NCI-H1694 (cell line): ENCODE results near the gene NSUN5.
"Not testable (repeated sequence)": the region's sequence is repeated elsewhere in the genome, so short reads cannot be mapped to it uniquely, and the experiment has no call there.

Experiments used
- DNase-seq: peaks from one replicate; lab custom pipeline; 2025; lab: John Stamatoyannopoulos, UW

Gene NSUN5

GRCh38 chr7:73325424-73325823 lies 16.8 kb upstream of the NSUN5 start:
- not testable (repeated sequence) for DNase-seq

- DNase-seq: peak; percentile 51
These were observed 15.6 kb upstream of the NSUN5 start for GRCh38 chr7:73324081-73324845.

GRCh38 chr7:73323434-73324080 lies 14.9 kb upstream of the NSUN5 start:
- DNase-seq: not testable (repeated sequence)

GRCh38 chr7:73320009-73320408 lies 11.4 kb upstream of the NSUN5 start:
- not testable (repeated sequence) for DNase-seq

DNA sequence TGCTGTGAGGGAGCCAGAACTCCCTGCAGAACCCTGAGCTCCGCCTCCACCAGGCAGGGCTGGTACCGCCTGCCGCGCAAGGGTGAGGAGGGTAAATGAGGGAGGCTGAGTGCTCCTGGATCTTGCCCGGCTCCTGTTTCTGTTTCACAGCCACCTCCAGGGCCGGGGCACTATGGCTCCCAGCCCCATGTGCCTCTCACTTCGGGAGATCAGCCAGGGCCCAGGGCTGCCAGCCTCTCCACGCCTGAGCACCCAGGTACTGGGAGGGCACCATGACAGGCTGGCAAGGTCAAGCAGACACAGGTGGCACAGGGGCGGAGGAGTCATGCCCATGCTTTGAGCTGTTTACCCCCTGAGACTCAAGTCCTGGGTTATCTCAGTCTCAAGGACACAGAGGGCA lies 10.9 kb upstream of the NSUN5 start:
- not testable (repeated sequence) for DNase-seq

DNA sequence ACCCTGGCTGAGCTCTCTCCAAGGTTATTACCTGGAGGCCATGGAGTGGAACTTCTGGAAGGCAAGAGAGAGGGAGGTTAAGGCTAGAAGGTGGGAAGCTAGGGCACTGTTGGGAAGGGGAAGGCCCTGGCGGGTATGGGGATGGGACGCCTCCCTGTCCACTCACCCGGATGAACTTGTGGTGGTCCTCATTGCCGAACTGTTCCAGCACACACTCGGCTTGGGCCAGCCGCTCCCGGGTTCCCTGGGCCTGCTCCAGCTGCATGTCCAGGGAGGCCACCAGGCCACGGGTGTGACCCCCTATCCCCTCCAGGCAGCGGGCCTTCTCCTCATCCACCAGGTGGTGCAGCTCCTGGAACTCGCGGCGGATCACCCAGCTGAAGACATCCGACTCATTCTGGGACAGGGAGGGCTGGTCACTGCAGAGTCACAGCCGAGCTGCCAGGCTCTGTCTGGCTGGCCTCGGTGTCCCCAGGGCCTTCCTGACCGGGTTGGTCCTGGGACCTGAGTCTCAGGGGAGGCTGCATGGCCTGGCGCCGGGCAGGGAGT lies 10.1 kb upstream of the NSUN5 start:
- DNase-seq: not testable (repeated sequence)

DNA sequence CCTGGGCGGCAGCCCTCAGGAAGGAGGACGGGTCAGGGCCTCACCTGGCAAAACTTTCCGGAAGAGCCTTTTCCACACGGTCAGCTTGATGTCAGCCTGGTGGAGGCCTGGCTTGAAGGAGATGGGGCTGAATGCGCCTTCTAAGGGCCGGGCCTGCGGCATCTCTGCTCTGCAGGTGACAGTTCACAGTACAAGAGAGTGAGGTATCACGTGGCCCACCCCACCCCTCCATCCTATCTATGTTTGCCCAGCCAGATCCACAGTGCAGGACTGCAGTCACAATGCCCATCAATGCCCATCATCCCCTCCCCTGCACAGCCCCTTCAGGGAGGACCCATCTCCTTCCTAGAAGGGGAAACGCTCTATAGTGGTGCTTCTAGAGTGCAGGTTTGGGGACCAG lies 7.9 kb upstream of the NSUN5 start:
- no peak for DNase-seq

- no peak for DNase-seq
These were observed 5.6 kb upstream of the NSUN5 start for GRCh38 chr7:73314271-73314670.

DNA sequence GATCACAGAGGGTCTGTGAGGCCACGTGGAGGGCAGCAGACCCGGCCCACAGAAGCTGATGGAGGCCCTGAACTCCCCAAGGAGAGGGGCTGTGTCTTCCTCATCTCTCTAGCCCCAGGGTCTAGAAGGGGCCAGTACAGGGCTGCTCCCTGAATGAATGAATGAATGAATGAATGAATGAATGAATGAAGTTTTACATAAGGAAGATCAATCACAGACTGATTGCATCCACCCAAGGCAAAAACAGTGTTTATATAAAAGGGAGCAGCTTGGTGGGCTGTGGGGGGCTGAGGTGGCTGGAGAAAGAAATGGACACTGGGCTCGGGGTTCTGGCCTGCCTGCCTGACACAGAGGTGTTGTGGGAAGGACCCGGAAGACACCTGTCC lies 4.9 kb upstream of the NSUN5 start:
- no peak for DNase-seq

GRCh38 chr7:73312831-73313520 lies 4.3 kb upstream of the NSUN5 start:
- DNase-seq: no peak

DNA sequence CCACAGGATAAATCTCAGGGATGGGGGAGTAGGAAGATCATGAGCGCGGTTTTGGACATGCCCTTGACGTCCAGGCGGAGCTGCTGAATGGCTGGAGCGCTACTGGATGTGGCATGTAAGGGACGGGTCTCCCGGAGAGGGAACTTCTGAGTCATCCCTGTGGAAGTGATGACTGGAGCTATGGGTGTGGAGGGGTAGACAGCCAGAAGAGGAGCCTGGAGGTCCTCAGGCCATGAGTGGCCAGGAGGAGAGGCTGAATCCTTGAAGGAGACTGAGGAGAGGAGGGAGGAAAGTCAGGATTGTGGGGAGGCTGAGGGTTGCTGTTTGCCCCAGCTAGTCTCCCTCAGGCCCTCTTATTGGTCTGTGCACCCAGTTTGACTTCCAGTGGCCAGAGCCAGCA lies 2.8 kb upstream of the NSUN5 start:
- DNase-seq: not testable (repeated sequence)

DNA sequence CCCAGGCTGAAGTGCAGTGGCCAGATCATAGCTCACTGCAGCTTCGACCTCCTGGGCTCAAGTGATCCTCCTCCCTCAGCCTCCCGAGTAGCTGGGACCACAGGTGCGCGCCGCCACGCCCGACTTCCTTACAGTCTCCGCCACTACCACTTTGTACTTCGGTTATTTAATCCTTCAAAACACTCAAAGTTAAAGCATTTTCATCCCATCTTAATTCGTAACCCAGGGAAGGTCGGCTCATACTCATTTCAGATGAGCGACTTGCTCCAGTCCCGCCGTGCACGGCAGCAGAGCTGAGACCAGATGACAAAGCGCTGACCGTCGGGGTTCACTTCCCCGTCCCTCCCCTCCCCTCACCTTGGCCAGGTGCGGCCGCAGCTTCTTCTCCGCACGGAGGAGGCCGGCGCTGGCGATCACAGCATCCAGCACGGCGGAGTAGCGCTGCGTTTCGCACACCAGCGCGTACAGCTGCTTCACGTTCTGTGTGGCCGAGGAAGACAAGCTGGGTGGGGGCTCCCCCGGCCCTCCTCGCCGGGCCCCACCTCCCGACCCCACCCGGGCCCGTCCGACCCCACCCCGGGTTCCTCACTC lies 457 bp downstream of the NSUN5 start:
- DNase-seq: no peak

- DNase-seq: no peak
These were observed 1.2 kb downstream of the NSUN5 start for GRCh38 chr7:73307436-73307835.

DNA sequence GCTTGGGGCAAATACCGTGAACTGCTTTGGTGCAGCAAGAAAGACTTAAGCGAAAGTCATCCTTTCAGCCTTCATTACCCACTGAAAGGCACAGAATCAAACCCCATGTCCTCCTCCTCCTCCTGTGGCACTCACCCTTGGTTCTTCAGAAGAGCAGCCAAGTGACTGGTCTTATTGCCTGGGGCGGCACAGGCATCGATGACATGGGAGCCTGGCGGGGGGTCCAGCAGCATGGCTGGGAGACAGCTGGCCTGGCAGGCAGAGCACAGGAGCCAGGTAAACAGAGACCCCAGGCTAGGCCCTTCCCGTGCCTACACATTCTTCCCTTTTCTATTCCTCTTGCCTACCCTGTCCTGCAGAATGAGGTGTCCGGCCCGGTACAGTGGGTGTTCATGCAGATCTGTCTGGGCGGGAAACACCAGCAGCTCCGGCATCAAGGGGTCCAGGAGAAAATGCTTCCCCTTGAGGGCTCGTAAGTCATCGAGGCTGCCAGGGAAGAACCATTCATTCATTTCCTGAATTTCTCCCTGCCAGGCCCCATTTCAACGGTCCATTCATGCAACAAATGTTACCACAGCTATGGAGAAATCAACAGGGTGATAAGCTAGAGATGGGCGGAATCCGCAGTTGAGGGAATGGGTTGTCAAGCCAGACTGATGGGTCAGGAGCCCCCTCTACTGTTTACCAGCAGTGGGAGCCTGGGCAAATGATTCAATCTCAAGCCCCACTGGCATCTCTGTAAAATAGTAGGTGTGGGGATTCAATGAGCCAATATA lies 3.8 kb downstream of the NSUN5 start:
- DNase-seq: not testable (repeated sequence)

DNA sequence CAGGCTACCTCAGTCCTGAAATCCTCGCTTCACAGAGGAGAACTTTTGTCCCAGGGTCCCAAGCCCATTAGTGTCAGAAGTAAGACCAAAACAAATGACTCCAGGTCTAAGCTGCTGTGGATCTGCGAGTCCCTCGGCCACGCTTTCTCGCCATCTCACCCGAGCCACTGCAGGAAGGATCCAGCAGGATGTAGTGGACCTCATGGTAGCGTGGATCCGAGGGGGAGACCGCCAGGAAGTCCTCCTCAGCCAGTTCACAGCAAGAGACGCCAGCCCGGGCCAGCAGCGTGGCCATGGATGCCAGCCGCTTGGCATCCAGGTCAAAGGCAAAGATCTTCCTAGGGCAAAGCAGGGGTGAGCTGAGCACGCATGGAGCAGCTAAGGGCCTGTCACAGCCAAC lies 4.6 kb downstream of the NSUN5 start:
- DNase-seq: no peak

GRCh38 chr7:73303546-73303945 lies 5.1 kb downstream of the NSUN5 start:
- DNase-seq: no peak

DNA sequence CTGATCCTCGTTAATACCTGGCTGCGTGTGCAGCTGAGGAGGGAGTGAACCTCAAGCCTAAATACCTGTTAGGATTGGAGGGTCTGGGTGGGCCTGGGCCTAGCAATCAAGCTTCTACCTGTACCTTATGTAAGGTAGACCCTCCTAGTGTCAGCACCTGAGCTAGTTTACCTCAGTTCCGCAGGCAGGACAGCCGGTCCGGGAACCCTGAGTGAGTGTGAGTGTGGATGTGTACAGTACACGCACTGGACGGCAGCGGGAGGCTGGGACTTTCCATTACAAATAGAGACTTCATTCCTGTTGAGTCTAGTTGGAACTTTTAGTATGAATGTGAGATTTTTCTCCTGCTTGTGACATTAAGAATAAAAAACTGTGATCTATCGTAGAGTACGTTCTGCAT lies 5.8 kb downstream of the NSUN5 start:
- DNase-seq: not testable (repeated sequence)

DNA sequence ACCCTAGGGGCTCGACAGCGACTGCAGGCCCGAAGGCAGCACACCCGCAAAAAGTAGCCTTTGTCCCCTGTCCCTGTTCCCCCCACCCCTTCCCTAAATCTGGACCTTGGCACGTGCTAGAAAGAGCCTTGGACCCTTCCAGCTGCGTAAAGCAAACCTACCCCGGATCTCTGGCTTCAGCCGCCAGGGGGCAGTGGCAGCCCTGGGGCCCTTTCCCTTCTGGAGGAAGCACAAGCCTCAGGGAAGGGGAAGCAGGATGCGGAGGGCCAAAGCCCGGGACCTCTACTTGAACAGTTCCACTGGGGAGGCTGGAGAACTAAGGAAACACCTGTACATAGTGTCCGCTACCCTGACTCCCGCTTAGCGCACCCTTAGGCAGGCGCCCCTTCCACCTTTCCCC lies 7.5 kb downstream of the NSUN5 start:
- not testable (repeated sequence) for DNase-seq

DNA sequence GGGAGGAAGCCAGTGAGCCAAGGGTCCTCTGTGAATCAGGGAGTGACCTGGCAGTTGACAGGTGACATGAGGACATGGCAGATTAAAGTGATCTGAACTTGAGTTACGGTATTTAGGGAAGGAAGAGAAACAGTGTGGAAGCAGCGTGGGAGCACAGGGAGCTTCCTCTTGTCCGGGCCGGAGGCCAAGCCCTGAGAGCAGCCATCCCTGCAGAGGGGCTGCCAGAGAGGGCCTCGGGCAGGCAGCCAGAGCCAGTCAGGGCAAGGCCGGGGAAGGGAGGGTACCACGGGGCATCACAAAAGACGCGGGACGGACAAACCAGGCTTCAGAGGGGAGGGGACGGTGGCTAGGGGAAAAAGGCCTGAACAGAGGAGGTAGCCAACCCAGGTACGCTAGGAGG lies 8.8 kb downstream of the NSUN5 start:
- DNase-seq: not testable (repeated sequence)

DNA sequence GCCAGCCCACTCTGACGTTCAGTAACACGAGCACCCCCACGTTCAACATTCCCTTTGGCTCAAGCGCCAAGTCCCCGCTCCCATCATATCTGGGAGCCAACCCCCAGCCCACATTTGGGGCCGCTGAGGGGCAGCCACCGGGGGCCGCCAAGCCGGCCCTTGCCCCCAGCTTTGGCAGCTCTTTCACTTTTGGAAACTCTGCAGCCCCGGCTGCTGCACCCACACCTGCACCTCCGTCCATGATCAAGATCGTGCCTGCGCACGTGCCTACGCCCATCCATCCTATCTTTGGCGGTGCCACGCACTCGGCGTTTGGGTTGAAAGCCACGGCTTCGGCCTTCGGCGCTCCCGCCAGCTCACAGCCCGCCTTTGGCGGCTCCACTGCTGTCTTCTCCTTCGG lies 10.9 kb downstream of the NSUN5 start:
- not testable (repeated sequence) for DNase-seq

DNA sequence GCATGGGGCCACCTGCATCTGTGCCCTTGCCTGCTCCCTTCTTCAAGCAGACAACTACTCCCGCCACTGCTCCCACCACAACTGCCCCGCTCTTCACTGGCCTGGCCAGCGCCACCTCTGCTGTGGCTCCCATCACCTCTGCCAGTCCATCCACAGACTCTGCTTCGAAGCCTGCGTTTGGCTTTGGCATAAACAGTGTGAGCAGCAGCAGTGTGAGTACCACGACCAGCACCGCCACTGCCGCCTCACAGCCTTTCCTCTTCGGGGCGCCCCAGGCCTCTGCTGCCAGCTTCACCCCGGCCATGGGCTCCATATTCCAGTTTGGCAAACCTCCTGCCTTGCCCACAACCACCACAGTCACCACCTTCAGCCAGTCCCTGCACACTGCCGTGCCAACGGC lies 11.4 kb downstream of the NSUN5 start:
- not testable (repeated sequence) for DNase-seq

DNA sequence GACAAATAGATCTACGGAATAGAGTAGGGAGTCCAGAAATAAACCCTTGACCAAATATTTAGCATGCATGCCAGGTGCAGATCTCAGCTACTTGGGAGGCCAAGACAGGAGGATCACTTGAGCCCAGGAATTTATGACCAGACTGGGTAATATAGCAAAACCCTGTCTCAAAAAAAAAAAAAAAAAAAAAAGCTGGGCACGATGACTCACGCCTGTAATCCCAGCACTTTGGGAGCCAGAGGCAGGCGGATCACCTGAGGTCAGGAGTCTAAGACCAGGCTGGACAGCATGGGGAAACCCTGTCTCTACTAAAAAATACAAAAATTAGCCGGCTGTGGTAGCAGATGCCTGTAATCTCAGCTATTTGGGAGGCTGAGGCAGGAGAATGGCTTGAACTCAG lies 31.4 kb downstream of the NSUN5 start:
- DNase-seq: not testable (repeated sequence)
